Measurements from ENCODE around the gene NDUFA5. TPM values are rescaled to one million over a fixed set of nuclear protein-coding genes. Genes with fewer than 3 reads are reported as not detected.
"Not testable (repeated sequence)": the region's sequence is repeated elsewhere in the genome, so short reads cannot be mapped to it uniquely, and the experiment has no call there.

Gene NDUFA5
- total and polyA plus RNA-seq, 2 donors (not counting 1 experiment from before 2014, with no cell fraction given), result 35.8 to 45.4 TPM

DNA sequence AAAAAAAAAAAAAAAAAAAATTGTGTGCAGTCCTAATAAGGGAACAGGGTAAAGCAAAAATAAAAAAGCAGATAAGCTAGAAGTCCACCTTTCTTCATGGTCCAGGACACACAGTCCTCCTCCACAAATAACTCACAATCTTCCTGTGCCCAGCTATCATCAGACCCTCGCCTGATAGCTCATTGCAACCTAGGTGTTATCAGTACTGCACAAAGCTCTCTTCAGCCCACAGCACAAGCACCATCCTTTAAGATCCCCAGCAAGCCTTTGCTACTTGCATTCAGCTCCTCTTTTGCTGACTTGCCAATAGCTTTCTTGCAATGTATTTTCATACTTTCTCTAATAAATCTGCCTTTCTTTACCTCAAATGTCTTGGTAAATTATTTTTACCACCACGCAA lies 5.0 kb downstream of the NDUFA5 start:
- Histone ChIP-seq H3K4me3 (replicated peaks in 1 of 4; ENCODE audit: control extremely low read depth in 1 of 4, insufficient read depth in 1 of 4, low read depth in 3 of 4, low read length in 4 of 4) (no peak overlapping the region), H3K4me2 (ENCODE audit: extremely low read depth, insufficient read depth, low read length) (no peak overlapping the region), H3K79me2 (ENCODE audit: control insufficient read depth, insufficient read depth, low read length) (peaks cover 9% of the 10 kb centered on the region), H3K9me3 (ENCODE audit: control insufficient read depth, insufficient read depth, low read depth, low read length) (no peaks in the 10 kb centered on the region), H3K9ac (ENCODE audit: insufficient read depth, low read length) (no peak overlapping the region), H3K36me3 (ENCODE audit: control insufficient read depth, insufficient read depth, low read length) (no peaks in the 10 kb centered on the region), H3K27me3 (ENCODE audit: control insufficient read depth, insufficient read depth, low read length) (no peaks in the 10 kb centered on the region), H3K27ac (ENCODE audit: insufficient read depth, low read length) (no peak overlapping the region), H2AFZ (ENCODE audit: low read length) (no peak overlapping the region), H3K4me1 (ENCODE audit: control insufficient read depth, extremely low read depth, insufficient read depth, low read length) (peaks cover 2% of the 10 kb centered on the region), H4K20me1 (ENCODE audit: control insufficient read depth, extremely low read depth, insufficient read depth, low read length) (no peaks in the 10 kb centered on the region)
- TF ChIP-seq, protein P1, sequence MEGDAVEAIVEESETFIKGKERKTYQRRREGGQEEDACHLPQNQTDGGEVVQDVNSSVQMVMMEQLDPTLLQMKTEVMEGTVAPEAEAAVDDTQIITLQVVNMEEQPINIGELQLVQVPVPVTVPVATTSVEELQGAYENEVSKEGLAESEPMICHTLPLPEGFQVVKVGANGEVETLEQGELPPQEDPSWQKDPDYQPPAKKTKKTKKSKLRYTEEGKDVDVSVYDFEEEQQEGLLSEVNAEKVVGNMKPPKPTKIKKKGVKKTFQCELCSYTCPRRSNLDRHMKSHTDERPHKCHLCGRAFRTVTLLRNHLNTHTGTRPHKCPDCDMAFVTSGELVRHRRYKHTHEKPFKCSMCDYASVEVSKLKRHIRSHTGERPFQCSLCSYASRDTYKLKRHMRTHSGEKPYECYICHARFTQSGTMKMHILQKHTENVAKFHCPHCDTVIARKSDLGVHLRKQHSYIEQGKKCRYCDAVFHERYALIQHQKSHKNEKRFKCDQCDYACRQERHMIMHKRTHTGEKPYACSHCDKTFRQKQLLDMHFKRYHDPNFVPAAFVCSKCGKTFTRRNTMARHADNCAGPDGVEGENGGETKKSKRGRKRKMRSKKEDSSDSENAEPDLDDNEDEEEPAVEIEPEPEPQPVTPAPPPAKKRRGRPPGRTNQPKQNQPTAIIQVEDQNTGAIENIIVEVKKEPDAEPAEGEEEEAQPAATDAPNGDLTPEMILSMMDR (conservative IDR thresholded peaks at IDR 0.05 in 1 of 2, IDR thresholded peaks at IDR 0.05 in 1 of 2; ENCODE audit: low read depth in 1 of 2, low read length in 2 of 2), result no peak
- no peak for TF ChIP-seq EZH2 (IDR thresholded peaks at IDR 0.05; ENCODE audit: low read length, missing control alignments)
- no peak for DNase-seq (ENCODE audit: low read depth in 2 of 2)

DNA sequence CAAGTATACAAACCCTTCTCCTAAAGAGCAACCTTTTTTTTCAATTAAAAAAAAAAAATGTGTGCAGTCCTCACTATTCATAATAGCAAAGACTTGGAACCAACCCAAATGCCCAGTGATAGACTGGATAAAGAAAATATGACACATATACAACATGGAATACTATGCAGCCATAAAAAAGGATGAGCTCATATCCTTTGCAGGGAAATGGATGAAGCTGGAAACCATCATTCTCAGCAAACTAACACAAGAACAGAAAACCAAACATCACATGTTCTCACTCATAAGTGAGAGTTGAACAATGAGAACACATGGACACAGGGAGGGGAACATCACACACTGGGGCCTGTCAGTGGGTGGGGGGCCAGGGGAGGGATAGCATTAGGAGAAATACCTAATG lies 5.5 kb downstream of the NDUFA5 start:
- H4K20me1 ChIP-seq (ENCODE audit: control insufficient read depth, extremely low read depth, insufficient read depth, low read length); H3K27ac ChIP-seq (ENCODE audit: insufficient read depth, low read length); H3K79me2 ChIP-seq (ENCODE audit: control insufficient read depth, insufficient read depth, low read length); H3K4me1 ChIP-seq (ENCODE audit: control insufficient read depth, extremely low read depth, insufficient read depth, low read length); DNase-seq (ENCODE audit: low read depth in 2 of 2); H3K9ac ChIP-seq (ENCODE audit: insufficient read depth, low read length); H3K27me3 ChIP-seq (ENCODE audit: control insufficient read depth, insufficient read depth, low read length); H2AFZ ChIP-seq (ENCODE audit: low read length); H3K36me3 ChIP-seq (ENCODE audit: control insufficient read depth, insufficient read depth, low read length); H3K9me3 ChIP-seq (ENCODE audit: control insufficient read depth, insufficient read depth, low read depth, low read length); H3K4me3 ChIP-seq (replicated peaks in 1 of 4; ENCODE audit: control extremely low read depth in 1 of 4, insufficient read depth in 1 of 4, low read depth in 3 of 4, low read length in 4 of 4); H3K4me2 ChIP-seq (ENCODE audit: extremely low read depth, insufficient read depth, low read length): not testable (repeated sequence)

DNA sequence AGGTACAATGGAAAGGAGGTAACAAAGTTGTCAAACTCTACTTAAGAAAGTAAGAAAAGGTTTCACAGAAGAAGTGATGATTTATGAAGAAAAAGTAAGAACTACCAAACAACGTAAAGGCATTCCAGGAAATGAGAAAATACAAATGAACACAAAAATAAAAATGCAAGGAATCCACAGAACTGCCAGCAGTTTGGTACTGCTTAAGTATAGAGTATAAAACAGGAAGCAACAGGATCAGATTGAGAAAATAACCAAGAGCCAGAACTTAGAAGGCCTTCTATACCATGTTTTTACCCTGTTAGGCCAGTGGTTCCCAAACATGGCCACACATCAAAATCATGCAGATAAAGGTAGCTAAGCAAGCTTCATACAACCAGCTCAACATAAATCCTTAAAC lies 9.2 kb downstream of the NDUFA5 start:
- TF ChIP-seq EZH2 (IDR thresholded peaks at IDR 0.05; ENCODE audit: low read length, missing control alignments), result no peak
- TF ChIP-seq, protein P1 (conservative IDR thresholded peaks at IDR 0.05 in 1 of 2, IDR thresholded peaks at IDR 0.05 in 1 of 2; ENCODE audit: low read depth in 1 of 2, low read length in 2 of 2), result no peak
- Histone ChIP-seq H3K9me3 (ENCODE audit: control insufficient read depth, insufficient read depth, low read depth, low read length) (no peaks in the 10 kb centered on the region), H3K27ac (ENCODE audit: insufficient read depth, low read length) (no peak overlapping the region), H3K27me3 (ENCODE audit: control insufficient read depth, insufficient read depth, low read length) (no peaks in the 10 kb centered on the region), H3K4me2 (ENCODE audit: extremely low read depth, insufficient read depth, low read length) (no peak overlapping the region), H2AFZ (ENCODE audit: low read length) (no peak overlapping the region), H3K4me3 (replicated peaks in 1 of 4; ENCODE audit: control extremely low read depth in 1 of 4, insufficient read depth in 1 of 4, low read depth in 3 of 4, low read length in 4 of 4) (no peak overlapping the region), H3K36me3 (ENCODE audit: control insufficient read depth, insufficient read depth, low read length) (peaks cover 2% of the 10 kb centered on the region), H3K79me2 (ENCODE audit: control insufficient read depth, insufficient read depth, low read length) (peaks cover 2% of the 10 kb centered on the region), H4K20me1 (ENCODE audit: control insufficient read depth, extremely low read depth, insufficient read depth, low read length) (no peaks in the 10 kb centered on the region), H3K4me1 (ENCODE audit: control insufficient read depth, extremely low read depth, insufficient read depth, low read length) (no peaks in the 10 kb centered on the region), H3K9ac (ENCODE audit: insufficient read depth, low read length) (no peak overlapping the region)
- peak in 1 of 2 donors; percentile 33 for DNase-seq (ENCODE audit: low read depth in 2 of 2)

Measured in fibroblast of lung (primary cell).